SK-N-SH treated with all-trans-retinoic acid at 6 μM for 48 hours (cell line): ENCODE data around the gene CUL1.

Source experiments
- ATAC-seq: fragments of 200-7000 bp; cut with Tn5 transposase; 3 replicates; pipeline ENCODE4 v1.9.1; 2020; ENCODE audit warnings: mild to moderate bottlenecking, moderate library complexity
- ARNTL ChIP-seq: fragments of 450-650 bp; formaldehyde crosslinking; IDR thresholded peaks from 2 replicates; pipeline ENCODE4 v1.5.0; 2020; ENCODE audit warnings: low read depth, mild to moderate bottlenecking, moderate library complexity, borderline replicate concordance
- BACH2 ChIP-seq: fragments of 250-450 bp; sonication (Bioruptor Pico); IDR thresholded peaks from 2 replicates; pipeline ENCODE4 v1.9.0; 2021; ENCODE audit warnings: mild to moderate bottlenecking, borderline replicate concordance
- CREB5 ChIP-seq: fragments of 250-450 bp; sonication (Bioruptor Pico); IDR thresholded peaks from 2 replicates; pipeline ENCODE4 v1.5.1; 2020; ENCODE audit warnings: low read depth, mild to moderate bottlenecking, moderate library complexity
- CSDC2 ChIP-seq: fragments of 250-450 bp; sonication (Bioruptor Pico); IDR thresholded peaks from 2 replicates; pipeline ENCODE4 v1.5.0; 2020; ENCODE audit warnings: mild to moderate bottlenecking, moderate library complexity
- CSRNP3 ChIP-seq: fragments of 250-450 bp; sonication (Bioruptor Pico); IDR thresholded peaks from 2 replicates; pipeline ENCODE4 v1.5.1; 2021; ENCODE audit warnings: mild to moderate bottlenecking, moderate library complexity
- ESRRG ChIP-seq: fragments of 250-450 bp; sonication (Bioruptor Pico); IDR thresholded peaks from 2 replicates; pipeline ENCODE4 v1.6.1; 2021; ENCODE audit warnings: mild to moderate bottlenecking
- GLIS3 ChIP-seq: fragments of 250-450 bp; sonication (Bioruptor Pico); IDR thresholded peaks from 2 replicates; pipeline ENCODE4 v1.5.0; 2020; ENCODE audit warnings: mild to moderate bottlenecking, moderate library complexity
- ISL1 ChIP-seq: fragments of 250-450 bp; sonication (Bioruptor Pico); IDR thresholded peaks from 2 replicates; pipeline ENCODE4 v2.1.2; 2022; ENCODE audit warnings: mild to moderate bottlenecking, moderate library complexity
- OSR1 ChIP-seq: fragments of 250-450 bp; sonication (Bioruptor Pico); IDR thresholded peaks from 2 replicates; pipeline ENCODE4 v1.8.0; 2022; ENCODE audit warnings: moderate library complexity, mild to moderate bottlenecking, inconsistent platforms
- PATZ1 ChIP-seq: fragments of 250-450 bp; sonication (Bioruptor Pico); IDR thresholded peaks from 2 replicates; pipeline ENCODE4 v1.8.0; 2020; ENCODE audit warnings: mild to moderate bottlenecking, moderate library complexity, borderline replicate concordance
- POU6F1 ChIP-seq: fragments of 250-450 bp; sonication (Bioruptor Pico); IDR thresholded peaks from 2 replicates; pipeline ENCODE4 v1.8.0; 2021; ENCODE audit warnings: low read depth, mild to moderate bottlenecking, moderate library complexity, borderline replicate concordance
- PPARA ChIP-seq: fragments of 250-450 bp; sonication (Bioruptor Pico); IDR thresholded peaks from 2 replicates; pipeline ENCODE4 v1.5.0; 2020; ENCODE audit warnings: mild to moderate bottlenecking, borderline replicate concordance
- RARB ChIP-seq: fragments of 250-450 bp; sonication (Bioruptor Pico); IDR thresholded peaks from 2 replicates; pipeline ENCODE4 v1.8.0; 2021; ENCODE audit warnings: mild to moderate bottlenecking, moderate library complexity
- TCF4 ChIP-seq: fragments of 250-450 bp; sonication (Bioruptor Pico); IDR thresholded peaks from 2 replicates; pipeline ENCODE4 v1.8.0; 2021; ENCODE audit warnings: mild to moderate bottlenecking, moderate library complexity, borderline replicate concordance
- TSHZ2 ChIP-seq: fragments of 250-450 bp; sonication (Bioruptor Pico); IDR thresholded peaks from 2 replicates; pipeline ENCODE4 v1.5.0; 2020; ENCODE audit warnings: mild to moderate bottlenecking, moderate library complexity
- ZC3H10 ChIP-seq: fragments of 250-450 bp; sonication (Bioruptor Pico); IDR thresholded peaks from 2 replicates; pipeline ENCODE4 v1.5.1; 2021; ENCODE audit warnings: mild to moderate bottlenecking, moderate library complexity
- ZFP3 ChIP-seq: fragments of 250-450 bp; sonication (Bioruptor Pico); IDR thresholded peaks from 2 replicates; pipeline ENCODE4 v1.5.0; 2020; ENCODE audit warnings: mild to moderate bottlenecking, moderate library complexity
- ZFP30 ChIP-seq: fragments of 450-650 bp; formaldehyde crosslinking; IDR thresholded peaks from 2 replicates; pipeline ENCODE4 v1.5.0; 2022; ENCODE audit warnings: mild to moderate bottlenecking, moderate library complexity
- ZNF565 ChIP-seq: fragments of 450-650 bp; formaldehyde crosslinking; conservative IDR thresholded peaks from 2 replicates; pipeline ENCODE4 v1.5.0; 2020; ENCODE audit warnings: low read depth, mild to moderate bottlenecking, moderate library complexity
- ZNF70 ChIP-seq: fragments of 450-650 bp; formaldehyde crosslinking; IDR thresholded peaks from 2 replicates; pipeline ENCODE4 v1.5.0; 2020; ENCODE audit warnings: mild to moderate bottlenecking, moderate library complexity
- ZNF8 ChIP-seq: fragments of 450-650 bp; formaldehyde crosslinking; IDR thresholded peaks from 2 replicates; pipeline ENCODE4 v1.5.0; 2020; ENCODE audit warnings: mild to moderate bottlenecking, moderate library complexity

CUL1 gene

GRCh38 chr7:148695953-148696352, 2.8 kb upstream of the CUL1 start:
- TF ChIP-seq GLIS3 (CRISPR knock-in tag) (no peak), PATZ1 (CRISPR knock-in tag) (no peak), TSHZ2 (no peak), ZNF70 (CRISPR knock-in tag) (no peak), ZFP3 (CRISPR knock-in tag) (no peak), ARNTL (CRISPR knock-in tag) (no peak), RARB (CRISPR knock-in tag) (no peak)
- no peak for ATAC-seq

- no peak for ATAC-seq
- TF ChIP-seq PPARA (no peak), GLIS3 (CRISPR knock-in tag) (no peak), CSDC2 (no peak), TCF4 (CRISPR knock-in tag) (no peak), POU6F1 (CRISPR knock-in tag) (no peak), ZFP30 (CRISPR knock-in tag) (no peak), PATZ1 (CRISPR knock-in tag) (no peak), ISL1 (CRISPR knock-in tag) (no peak), CREB5 (CRISPR knock-in tag) (no peak), CSRNP3 (CRISPR knock-in tag) (no peak), ZNF8 (CRISPR knock-in tag) (no peak), ZFP3 (CRISPR knock-in tag) (no peak), ZNF565 (CRISPR knock-in tag) (no peak), RARB (CRISPR knock-in tag) (no peak), BACH2 (no peak)
Observed at GRCh38 chr7:148696787-148697186, 1.9 kb upstream of the CUL1 start.

- ATAC-seq = no peak; the same call in 2 of the 3 replicates
- TF ChIP-seq ZC3H10 = no peak
- TF ChIP-seq ESRRG = no peak
- TF ChIP-seq RARB (CRISPR knock-in tag) = no peak
- TF ChIP-seq OSR1 (CRISPR knock-in tag) = no peak
- TF ChIP-seq CSDC2 = no peak
- TF ChIP-seq CSRNP3 (CRISPR knock-in tag) = no peak
- no peak for TF ChIP-seq TCF4 (CRISPR knock-in tag)
- TF ChIP-seq ZFP30 (CRISPR knock-in tag) = no peak
- TF ChIP-seq ZNF70 (CRISPR knock-in tag) = no peak
- no peak for TF ChIP-seq TSHZ2
- no peak for TF ChIP-seq GLIS3 (CRISPR knock-in tag)
Observed at GRCh38 chr7:148697256-148698006, 1.3 kb upstream of the CUL1 start.
